Right atrium auricular region (tissue), 2 donors: Measurements from ENCODE around the gene TRIM52. TPM values are rescaled to one million over a fixed set of nuclear protein-coding genes. Genes with fewer than 3 reads are reported as not detected.

Experiments used
- DNase-seq: peaks from one replicate; pipeline ENCODE4 v3.0.0-alpha.2; 2019; ENCODE audit warnings: low spot score
- H3K27ac ChIP-seq, 2 donors: fragments of 200-600 bp; sonication (generic); 1 replicate in 1 of 2; 2 replicates in 1 of 2; pipeline ENCODE4 v1.5.1; 2016 to 2019
- H3K27me3 ChIP-seq, 2 donors: fragments of 200-600 bp; sonication (generic); one replicate each; pipeline versions ENCODE4 v1.5.1 to v1.6.0; 2017 to 2019
- H3K36me3 ChIP-seq: fragments of 200-600 bp; sonication (generic); one replicate; pipeline ENCODE4 v1.5.1; 2016
- H3K4me1 ChIP-seq, 2 donors: fragments of 200-600 bp; sonication (generic); one replicate each; pipeline versions ENCODE4 v1.5.1 to v1.6.0; 2017 to 2019
- H3K4me3 ChIP-seq, 2 donors: fragments of 200-600 bp; sonication (generic); 1 replicate in 1 of 2; 2 replicates in 1 of 2; pipeline ENCODE4 v1.5.1; 2017 to 2019; ENCODE audit warnings: mild to moderate bottlenecking in 1 of 2, moderate library complexity in 1 of 2
- H3K9me3 ChIP-seq, 2 donors: fragments of 200-600 bp; sonication (generic); one replicate each; pipeline ENCODE4 v1.5.1; 2019
- CTCF ChIP-seq, 2 donors: fragments of 200-600 bp; sonication (generic); IDR thresholded peaks; one replicate each; pipeline ENCODE4 v1.5.1; 2019; ENCODE audit warnings: antibody characterized with exemption in 2 of 2
- total RNA-seq, 2 donors: library from RNA; depleted of rRNA; stranded (reverse); fragments of >200 nt; gene quantifications; one replicate each; pipeline ENCODE4 v1.1.0, GENCODE V29; 2016

TRIM52 gene
- total RNA-seq, 2 donors from 2014 or later = 4.4 to 9.1 TPM

- no peak for TF ChIP-seq CTCF (IDR thresholded peaks at IDR 0.05)
- no peak for DNase-seq
- Histone ChIP-seq H3K9me3 (no peaks in the 10 kb centered on the region), H3K4me1 (peaks cover 0 to 11% of the 10 kb centered on the region in 2 donors), H3K27ac (no peak overlapping the region), H3K4me3 (no peak overlapping the region), H3K27me3 (no peaks in the 10 kb centered on the region), H3K36me3 (peaks cover 8% of the 10 kb centered on the region)
Observed at GRCh38 chr5:181265092-181265671, 4.2 kb upstream of the TRIM52 start.

GRCh38 chr5:181263633-181264032 lies 2.7 kb upstream of the TRIM52 start:
- Histone ChIP-seq H3K27ac (no peak overlapping the region), H3K4me1 (peaks cover 0 to 26% of the 10 kb centered on the region in 2 donors), H3K4me3 (no peak overlapping the region), H3K36me3 (peaks cover 8% of the 10 kb centered on the region), H3K27me3 (no peaks in the 10 kb centered on the region), H3K9me3 (no peaks in the 10 kb centered on the region)
- TF ChIP-seq CTCF (IDR thresholded peaks at IDR 0.05) = no peak
- DNase-seq = no peak

GRCh38 chr5:181261320-181262049 lies 542 bp upstream of the TRIM52 start:
- Histone ChIP-seq H3K27ac (peak overlapping the region; percentile 95 to 100), H3K4me1 (peaks cover 0 to 48% of the 10 kb centered on the region in 2 donors), H3K9me3 (no peaks in the 10 kb centered on the region), H3K27me3 (no peaks in the 10 kb centered on the region), H3K36me3 (peaks cover 8% of the 10 kb centered on the region), H3K4me3 (peak overlapping the region; percentile 64 to 94)
- TF ChIP-seq CTCF (IDR thresholded peaks at IDR 0.05) = peak in 1 of 2 donors; percentile 20
- DNase-seq = peak; percentile 80

- TF ChIP-seq CTCF (IDR thresholded peaks at IDR 0.05) = no peak
- Histone ChIP-seq H3K9me3 (no peaks in the 10 kb centered on the region), H3K36me3 (peaks cover 12% of the 10 kb centered on the region), H3K4me3 (peak overlapping the region; percentile 64 to 94), H3K27me3 (no peaks in the 10 kb centered on the region), H3K4me1 (peaks cover 0 to 61% of the 10 kb centered on the region in 2 donors), H3K27ac (peak overlapping the region; percentile 95 to 100)
- DNase-seq = no peak
Observed at GRCh38 chr5:181259974-181260719, 796 bp downstream of the TRIM52 start.

GRCh38 chr5:181259283-181259682 lies 1.7 kb downstream of the TRIM52 start:
- Histone ChIP-seq H3K27ac (peak overlapping the region in 1 of 2 donors; percentile 100), H3K36me3 (peaks cover 12% of the 10 kb centered on the region), H3K4me3 (peak overlapping the region; percentile 64 to 94), H3K27me3 (no peaks in the 10 kb centered on the region), H3K4me1 (peaks cover 0 to 70% of the 10 kb centered on the region in 2 donors), H3K9me3 (no peaks in the 10 kb centered on the region)
- TF ChIP-seq CTCF (IDR thresholded peaks at IDR 0.05) = no peak
- DNase-seq = no peak
